Spleen (tissue), 7 donors: ENCODE results near the gene CUL5.
"Not testable (repeated sequence)": the region's sequence is repeated elsewhere in the genome, so short reads cannot be mapped to it uniquely, and the experiment has no call there.

Experiments
- POLR2A ChIP-seq, 3 donors: fragments of 450-650 bp; IDR thresholded peaks; one replicate each; pipeline ENCODE4 v1.5.1; 2017; ENCODE audit warnings: antibody characterized with exemption in 3 of 3, mild to moderate bottlenecking in 1 of 3
- POLR2AphosphoS5 ChIP-seq, 3 donors: sonication (generic); formaldehyde crosslinking; IDR thresholded peaks; one replicate each; pipeline ENCODE4 v1.5.1; 2017; ENCODE audit warnings: antibody characterized with exemption in 3 of 3
- TF ChIP-seq, protein P1 (sequence below), 11 experiments: fragments of 200-600 bp in 7 of 11; fragments of 450-650 bp in 4 of 11; sonication (generic) in 4 of 11; IDR thresholded peaks in 8 of 11; conservative IDR thresholded peaks in 3 of 11; 1 replicate in 7 of 11; 2 replicates in 4 of 11; pipeline versions ENCODE4 v1.4.0 to v1.8.0; 2016 to 2021; ENCODE audit warnings: antibody characterized with exemption in 11 of 11, inconsistent platforms in 4 of 11, mild to moderate bottlenecking in 1 of 11
- donor health status: DM: no; HTN: no; CAD: no; lungs with moderate emphysema.
- donor health status: DM: no; HTN: no; CAD: no.
- donor health status: DM: no; HTN: no; CAD: no.

- not testable (repeated sequence) for TF ChIP-seq POLR2AphosphoS5, POLR2A (IDR thresholded peaks at IDR 0.05)
- TF ChIP-seq, protein P1, sequence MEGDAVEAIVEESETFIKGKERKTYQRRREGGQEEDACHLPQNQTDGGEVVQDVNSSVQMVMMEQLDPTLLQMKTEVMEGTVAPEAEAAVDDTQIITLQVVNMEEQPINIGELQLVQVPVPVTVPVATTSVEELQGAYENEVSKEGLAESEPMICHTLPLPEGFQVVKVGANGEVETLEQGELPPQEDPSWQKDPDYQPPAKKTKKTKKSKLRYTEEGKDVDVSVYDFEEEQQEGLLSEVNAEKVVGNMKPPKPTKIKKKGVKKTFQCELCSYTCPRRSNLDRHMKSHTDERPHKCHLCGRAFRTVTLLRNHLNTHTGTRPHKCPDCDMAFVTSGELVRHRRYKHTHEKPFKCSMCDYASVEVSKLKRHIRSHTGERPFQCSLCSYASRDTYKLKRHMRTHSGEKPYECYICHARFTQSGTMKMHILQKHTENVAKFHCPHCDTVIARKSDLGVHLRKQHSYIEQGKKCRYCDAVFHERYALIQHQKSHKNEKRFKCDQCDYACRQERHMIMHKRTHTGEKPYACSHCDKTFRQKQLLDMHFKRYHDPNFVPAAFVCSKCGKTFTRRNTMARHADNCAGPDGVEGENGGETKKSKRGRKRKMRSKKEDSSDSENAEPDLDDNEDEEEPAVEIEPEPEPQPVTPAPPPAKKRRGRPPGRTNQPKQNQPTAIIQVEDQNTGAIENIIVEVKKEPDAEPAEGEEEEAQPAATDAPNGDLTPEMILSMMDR (IDR thresholded peaks at IDR 0.05 in 8 of 11, conservative IDR thresholded peaks at IDR 0.05 in 3 of 11): not testable (repeated sequence)
Measured at GRCh38 chr11:108132993-108133538, 124.4 kb downstream of the CUL5 start.
